Measurements from ENCODE around the gene HELT.

GRCh38 chr4:184983672-184984356 lies 34.5 kb upstream of the HELT start:
- TF ChIP-seq, protein P1, sequence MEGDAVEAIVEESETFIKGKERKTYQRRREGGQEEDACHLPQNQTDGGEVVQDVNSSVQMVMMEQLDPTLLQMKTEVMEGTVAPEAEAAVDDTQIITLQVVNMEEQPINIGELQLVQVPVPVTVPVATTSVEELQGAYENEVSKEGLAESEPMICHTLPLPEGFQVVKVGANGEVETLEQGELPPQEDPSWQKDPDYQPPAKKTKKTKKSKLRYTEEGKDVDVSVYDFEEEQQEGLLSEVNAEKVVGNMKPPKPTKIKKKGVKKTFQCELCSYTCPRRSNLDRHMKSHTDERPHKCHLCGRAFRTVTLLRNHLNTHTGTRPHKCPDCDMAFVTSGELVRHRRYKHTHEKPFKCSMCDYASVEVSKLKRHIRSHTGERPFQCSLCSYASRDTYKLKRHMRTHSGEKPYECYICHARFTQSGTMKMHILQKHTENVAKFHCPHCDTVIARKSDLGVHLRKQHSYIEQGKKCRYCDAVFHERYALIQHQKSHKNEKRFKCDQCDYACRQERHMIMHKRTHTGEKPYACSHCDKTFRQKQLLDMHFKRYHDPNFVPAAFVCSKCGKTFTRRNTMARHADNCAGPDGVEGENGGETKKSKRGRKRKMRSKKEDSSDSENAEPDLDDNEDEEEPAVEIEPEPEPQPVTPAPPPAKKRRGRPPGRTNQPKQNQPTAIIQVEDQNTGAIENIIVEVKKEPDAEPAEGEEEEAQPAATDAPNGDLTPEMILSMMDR (IDR thresholded peaks at IDR 0.05): peak in 1 of 3 experiments; percentile 26
- no peak for TF ChIP-seq POLR2A (IDR thresholded peaks at IDR 0.05)

Data from vagina (tissue), 2 donors.